OCI-LY3 (cell line): ENCODE results near the gene GPR4.

Experiments used
- H2AFZ ChIP-seq: fragments of 200-600, 300-600 bp; shearing (Covaris generic); 2 replicates; pipeline ENCODE4 v1.6.0; 2014; ENCODE audit warnings: antibody characterized with exemption, low read depth, low read length
- H3K27ac ChIP-seq: fragments of 200-600, 300-600 bp; sonication (generic); 2 replicates; pipeline ENCODE4 v1.5.1; 2014; ENCODE audit warnings: mild to moderate bottlenecking, low read length, moderate library complexity, mixed read lengths
- H3K27me3 ChIP-seq: fragments of 200-600, 300-600 bp; sonication (generic); 2 replicates; pipeline ENCODE4 v1.6.1; 2014; ENCODE audit warnings: low read depth, low read length, mixed read lengths
- H3K36me3 ChIP-seq: fragments of 200-600, 300-600 bp; sonication (generic); replicated peaks from 2 replicates; pipeline ENCODE3; 2014; ENCODE audit warnings: low read depth, low read length, mixed read lengths
- H3K4me1 ChIP-seq: fragments of 300-600, 200-600 bp; sonication (generic); 2 replicates; pipeline ENCODE4 v1.6.1; 2014; ENCODE audit warnings: low read length, mixed read lengths
- H3K4me2 ChIP-seq: fragments of 200-600, 300-600 bp; sonication (generic); 2 replicates; pipeline ENCODE4 v1.6.1; 2014; ENCODE audit warnings: low read length, mixed read lengths
- H3K4me3 ChIP-seq: fragments of 300-600, 200-600 bp; sonication (generic); 2 replicates; pipeline ENCODE4 v1.5.1; 2014; ENCODE audit warnings: antibody characterized with exemption, mild to moderate bottlenecking, low read length, moderate library complexity
- H3K79me2 ChIP-seq: fragments of 300-600, 200-600 bp; shearing (Covaris generic); 2 replicates; pipeline ENCODE4 v1.6.1; 2014; ENCODE audit warnings: mild to moderate bottlenecking, low read length, mixed read lengths
- H3K9ac ChIP-seq: fragments of 300-600, 200-600 bp; shearing (Covaris generic); 2 replicates; pipeline ENCODE4 v1.6.0; 2014; ENCODE audit warnings: mild to moderate bottlenecking, low read length, moderate library complexity
- H3K9me3 ChIP-seq: fragments of 200-600, 300-600 bp; shearing (Covaris generic); 2 replicates; pipeline ENCODE4 v1.6.1; 2014; ENCODE audit warnings: low read length, mixed read lengths; ENCODE audit not compliant: insufficient read depth
- H4K20me1 ChIP-seq: fragments of 200-600, 300-600 bp; sonication (generic); 2 replicates; pipeline ENCODE4 v1.6.1; 2016; ENCODE audit warnings: low read length, mixed read lengths; ENCODE audit not compliant: insufficient read depth
- CTCF ChIP-seq: fragments of 200-600, 300-600 bp; sonication (generic); IDR thresholded peaks from 2 replicates; pipeline ENCODE4 v1.5.1; 2014; ENCODE audit warnings: antibody characterized with exemption, low read length, low read depth
- EZH2phosphoT487 ChIP-seq: fragments of 200-600 bp; shearing (Covaris generic); IDR thresholded peaks from 2 replicates; pipeline ENCODE4 v1.6.1; 2018; ENCODE audit warnings: antibody characterized with exemption, mixed run types, low read depth

Gene GPR4

GRCh38 chr19:45623984-45624383 lies 22.0 kb upstream of the GPR4 start:
- Histone ChIP-seq H4K20me1 (no peaks in the 10 kb centered on the region), H3K4me1 (no peaks in the 10 kb centered on the region), H3K9ac (no peak overlapping the region), H3K4me3 (no peak overlapping the region), H2AFZ (no peak overlapping the region), H3K27me3 (no peaks in the 10 kb centered on the region), H3K79me2 (no peaks in the 10 kb centered on the region), H3K9me3 (no peaks in the 10 kb centered on the region), H3K27ac (no peak overlapping the region), H3K4me2 (no peak overlapping the region), H3K36me3 (peaks cover 41% of the 10 kb centered on the region)
- TF ChIP-seq EZH2phosphoT487 (no peak), CTCF (no peak)

- no peak overlapping the region for H3K27ac ChIP-seq
- no peaks in the 10 kb centered on the region for H4K20me1 ChIP-seq
- H3K4me2 ChIP-seq = no peak overlapping the region
- TF ChIP-seq EZH2phosphoT487 = no peak
- TF ChIP-seq CTCF = no peak
- H3K9me3 ChIP-seq = no peaks in the 10 kb centered on the region
- H3K4me1 ChIP-seq = no peaks in the 10 kb centered on the region
- H2AFZ ChIP-seq = no peak overlapping the region
- no peaks in the 10 kb centered on the region for H3K79me2 ChIP-seq
- no peaks in the 10 kb centered on the region for H3K27me3 ChIP-seq
- no peak overlapping the region for H3K4me3 ChIP-seq
- H3K9ac ChIP-seq = no peak overlapping the region
- H3K36me3 ChIP-seq = peaks cover 38% of the 10 kb centered on the region
Observed at GRCh38 chr19:45621976-45622503, 20.0 kb upstream of the GPR4 start.

- no peak overlapping the region for H3K4me2 ChIP-seq
- no peaks in the 10 kb centered on the region for H3K27me3 ChIP-seq
- no peaks in the 10 kb centered on the region for H3K9me3 ChIP-seq
- H4K20me1 ChIP-seq = no peaks in the 10 kb centered on the region
- peaks cover 37% of the 10 kb centered on the region for H3K36me3 ChIP-seq
- H3K79me2 ChIP-seq = no peaks in the 10 kb centered on the region
- no peak overlapping the region for H2AFZ ChIP-seq
- no peak for TF ChIP-seq CTCF
- TF ChIP-seq EZH2phosphoT487 = no peak
- peaks cover 3% of the 10 kb centered on the region; the same call in 1 of the 2 replicates for H3K4me1 ChIP-seq
- no peak overlapping the region for H3K4me3 ChIP-seq
- no peak overlapping the region for H3K27ac ChIP-seq
- no peak overlapping the region for H3K9ac ChIP-seq
Observed at GRCh38 chr19:45621389-45621788, 19.4 kb upstream of the GPR4 start.

GRCh38 chr19:45616704-45617017 lies 14.6 kb upstream of the GPR4 start:
- no peaks in the 10 kb centered on the region for H3K9me3 ChIP-seq
- H3K4me2 ChIP-seq = no peak overlapping the region
- no peak for TF ChIP-seq CTCF
- no peak for TF ChIP-seq EZH2phosphoT487
- H3K4me1 ChIP-seq = peaks cover 14% of the 10 kb centered on the region
- no peak overlapping the region for H3K9ac ChIP-seq
- no peak overlapping the region for H2AFZ ChIP-seq
- no peak overlapping the region for H3K27ac ChIP-seq
- H3K4me3 ChIP-seq = no peak overlapping the region
- no peaks in the 10 kb centered on the region for H3K27me3 ChIP-seq
- 0 out of 2 replicates have a peak, but pooled peaks cover 3% of the 10 kb centered on the region for H4K20me1 ChIP-seq
- no peaks in the 10 kb centered on the region for H3K79me2 ChIP-seq
- peaks cover 46% of the 10 kb centered on the region for H3K36me3 ChIP-seq
